CD14-positive monocyte (primary cell): ENCODE results near the gene THY1. TPM values are rescaled to one million over a fixed set of nuclear protein-coding genes. Genes with fewer than 3 reads are reported as not detected.
"Not testable (repeated sequence)": the region's sequence is repeated elsewhere in the genome, so short reads cannot be mapped to it uniquely, and the experiment has no call there.

Experiments
- DNase-seq, 3 donors: peaks; one replicate each; pipeline ENCODE4 v3.0.0-alpha.2; 2011 to 2022
- H2AFZ ChIP-seq: 2 replicates; pipeline ENCODE4 v1.6.0; 2012; ENCODE audit warnings: mild to moderate bottlenecking, low read depth, low read length, inconsistent platforms; ENCODE audit not compliant: insufficient read depth, poor library complexity, severe bottlenecking
- H3K27ac ChIP-seq, 2 donors: 1 replicate in 1 of 2; 2 replicates in 1 of 2; pipeline ENCODE4 v1.5.1; 2012 to 2013; ENCODE audit warnings: low read length in 2 of 2, control low read depth in 1 of 2, inconsistent platforms in 1 of 2, low read depth in 1 of 2, mild to moderate bottlenecking in 1 of 2
- H3K27me3 ChIP-seq, 2 donors: one replicate each; pipeline versions ENCODE4 v1.6.0 to v1.6.1; 2011 to 2013; ENCODE audit warnings: low read length in 2 of 2; ENCODE audit not compliant: control insufficient read depth in 2 of 2, insufficient read depth in 2 of 2
- H3K36me3 ChIP-seq, 2 donors: replicated peaks in 1 of 2; 1 replicate in 1 of 2; 2 replicates in 1 of 2; pipeline versions ENCODE4 v1.5.1 to v1.6.1; 2012 to 2013; ENCODE audit warnings: low read length in 2 of 2, control low read depth in 1 of 2, inconsistent platforms in 1 of 2, mild to moderate bottlenecking in 1 of 2; ENCODE audit not compliant: insufficient read depth in 2 of 2, control insufficient read depth in 1 of 2
- H3K4me1 ChIP-seq, 2 donors: 1 replicate in 1 of 2; 2 replicates in 1 of 2; pipeline versions ENCODE4 v1.5.1 to v1.6.1; 2012 to 2013; ENCODE audit warnings: low read length in 2 of 2, control low read depth in 1 of 2, inconsistent platforms in 1 of 2, mild to moderate bottlenecking in 1 of 2, moderate library complexity in 1 of 2; ENCODE audit not compliant: insufficient read depth in 2 of 2, control insufficient read depth in 1 of 2
- H3K4me2 ChIP-seq: replicated peaks from 2 replicates; pipeline ENCODE3; 2012; ENCODE audit warnings: low read length, moderate library complexity, mild to moderate bottlenecking; ENCODE audit not compliant: poor library complexity, severe bottlenecking; ENCODE audit errors: extremely low read depth
- H3K4me3 ChIP-seq, 3 experiments: fragments of 200-600 bp in 1 of 3; sonication (generic) in 1 of 3; replicated peaks in 1 of 3; 1 replicate in 2 of 3; 2 replicates in 1 of 3; pipeline ENCODE4 v1.5.1; 2011 to 2013; ENCODE audit warnings: low read length in 3 of 3, mild to moderate bottlenecking in 3 of 3, control low read depth in 2 of 3, low read depth in 2 of 3, inconsistent platforms in 1 of 3, moderate library complexity in 1 of 3
- H3K79me2 ChIP-seq: 2 replicates; pipeline ENCODE4 v1.6.0; 2012; ENCODE audit warnings: mild to moderate bottlenecking, control low read depth, inconsistent platforms, low read length, moderate library complexity; ENCODE audit not compliant: insufficient read depth
- H3K9ac ChIP-seq: 2 replicates; pipeline ENCODE4 v1.6.0; 2017; ENCODE audit warnings: low read length, mild to moderate bottlenecking; ENCODE audit not compliant: insufficient read depth, poor library complexity, severe bottlenecking
- H3K9me3 ChIP-seq, 2 donors: replicated peaks in 1 of 2; 1 replicate in 1 of 2; 2 replicates in 1 of 2; pipeline versions ENCODE4 v1.5.1 to v1.6.1; 2012 to 2013; ENCODE audit warnings: low read length in 2 of 2, control low read depth in 1 of 2; ENCODE audit not compliant: control insufficient read depth in 1 of 2, insufficient read depth in 1 of 2
- H4K20me1 ChIP-seq: 2 replicates; pipeline ENCODE4 v1.6.0; 2012; ENCODE audit warnings: mild to moderate bottlenecking, low read length, control low read depth, moderate library complexity; ENCODE audit not compliant: insufficient read depth
- H3K27ac Mint-ChIP-seq, 7 donors: one replicate each; pipeline ENCODE4 v1.8.0; 2020; ENCODE audit warnings: mild to moderate bottlenecking in 7 of 7, mixed read lengths in 7 of 7, moderate library complexity in 6 of 7, inconsistent platforms in 2 of 7
- H3K27me3 Mint-ChIP-seq, 3 donors: one replicate each; pipeline ENCODE4 v1.8.0; 2021 to 2022; ENCODE audit warnings: low read depth in 3 of 3, mild to moderate bottlenecking in 3 of 3, mixed read lengths in 3 of 3, moderate library complexity in 3 of 3, inconsistent platforms in 1 of 3
- H3K36me3 Mint-ChIP-seq, 2 donors: one replicate each; pipeline ENCODE4 v1.8.0; 2020; ENCODE audit warnings: mixed read lengths in 2 of 2, inconsistent platforms in 1 of 2, mild to moderate bottlenecking in 1 of 2
- H3K4me1 Mint-ChIP-seq: one replicate; pipeline ENCODE4 v1.8.0; 2020; ENCODE audit warnings: mild to moderate bottlenecking, mixed read lengths
- H3K4me3 Mint-ChIP-seq, 2 donors: one replicate each; pipeline ENCODE4 v1.8.0; 2020; ENCODE audit warnings: mild to moderate bottlenecking in 2 of 2, mixed read lengths in 2 of 2, moderate library complexity in 1 of 2
- H3K9me3 Mint-ChIP-seq, 7 donors: one replicate each; pipeline ENCODE4 v1.8.0; 2020 to 2022; ENCODE audit warnings: mixed read lengths in 7 of 7, mild to moderate bottlenecking in 6 of 7, moderate library complexity in 6 of 7, inconsistent platforms in 2 of 7
- CTCF ChIP-seq: fragments of 200-600 bp; IDR thresholded peaks from one replicate; pipeline ENCODE4 v1.8.0; 2022; ENCODE audit warnings: antibody characterized with exemption, mild to moderate bottlenecking
- WGBS: methylation state at CpG from one replicate; pipeline ENCODE4 v1.1.5; 2013; ENCODE audit warnings: missing lambda C conversion rate; ENCODE audit not compliant: insufficient coverage; 5-methylcytosine and 5-hydroxymethylcytosine counted together
- intact Hi-C, 2 donors: fragments of 100-400 bp; cut with micrococcal nuclease; formaldehyde crosslinking; loops; one replicate each; pipeline versions ENCODE4 v1.15.0 to v1.15.1; 2023
- polyA plus RNA-seq, 3 donors: library from polyadenylated mRNA; depleted of rRNA in 1 of 3; unstranded in 2 of 3; stranded (reverse) in 1 of 3; fragments of 300-500 nt in 2 of 3; fragments of >200 nt in 1 of 3; fragmentation: Illumina TruSeq in 2 of 3; gene quantifications; 1 replicate in 2 of 3; 2 replicates in 1 of 3; pipeline ENCODE4 v1.2.3, GENCODE V29; 2012 to 2021

THY1 gene
- polyA plus RNA-seq, 3 donors = not detected

- no peak for DNase-seq
- H2AFZ ChIP-seq = no peak overlapping the region
- H3K27me3 ChIP-seq = no peaks in the 10 kb centered on the region
- H3K4me1 ChIP-seq = no peaks in the 10 kb centered on the region
- 100% methylated on average over 2 of the region's 5 CpGs for whole genome bisulfite sequencing
- H3K36me3 ChIP-seq = no peaks in the 10 kb centered on the region
- no peaks in the 10 kb centered on the region for H3K79me2 ChIP-seq
- Mint-ChIP-seq H3K27me3 (peaks cover 5 to 12% (median 8%) of the 10 kb centered on the region in 3 donors), H3K4me3 (no peak overlapping the region), H3K9me3 (peaks cover 0 to 6% (median under 1%) of the 10 kb centered on the region in 7 donors), H3K4me1 (no peaks in the 10 kb centered on the region), H3K36me3 (no peaks in the 10 kb centered on the region), H3K27ac (peak overlapping the region in 1 of 7 donors; percentile 59)
- H3K27ac ChIP-seq = no peak overlapping the region
- H3K9ac ChIP-seq = no peak overlapping the region
- no peaks in the 10 kb centered on the region for H3K9me3 ChIP-seq
- no peak for TF ChIP-seq CTCF
- H3K4me3 ChIP-seq = no peak overlapping the region
- intact Hi-C loops = no loop called here
- H4K20me1 ChIP-seq = no peaks in the 10 kb centered on the region
- H3K4me2 ChIP-seq = no peak overlapping the region
These were observed 18.9 kb upstream of the THY1 start for GRCh38 chr11:119441898-119442243.

- intact Hi-C loops = no loop called here
- no peak overlapping the region for H2AFZ ChIP-seq
- Mint-ChIP-seq H3K4me1 (no peaks in the 10 kb centered on the region), H3K27ac (no peak overlapping the region), H3K36me3 (no peaks in the 10 kb centered on the region), H3K4me3 (no peak overlapping the region), H3K9me3 (peaks cover 0 to 6% (median 2%) of the 10 kb centered on the region in 7 donors), H3K27me3 (peaks cover 5 to 12% (median 8%) of the 10 kb centered on the region in 3 donors)
- H3K27me3 ChIP-seq = no peaks in the 10 kb centered on the region
- no peak for TF ChIP-seq CTCF
- no peaks in the 10 kb centered on the region for H4K20me1 ChIP-seq
- H3K4me1 ChIP-seq = no peaks in the 10 kb centered on the region
- H3K9me3 ChIP-seq = no peaks in the 10 kb centered on the region
- no peak overlapping the region for H3K9ac ChIP-seq
- no peak overlapping the region for H3K4me2 ChIP-seq
- 80% methylated on average over 3 of the region's 5 CpGs for WGBS
- no peaks in the 10 kb centered on the region for H3K36me3 ChIP-seq
- H3K27ac ChIP-seq = no peak overlapping the region
- no peak for DNase-seq
- H3K4me3 ChIP-seq = no peak overlapping the region
- no peaks in the 10 kb centered on the region for H3K79me2 ChIP-seq
These were observed 15.6 kb upstream of the THY1 start for GRCh38 chr11:119438599-119438998.

- H3K79me2 ChIP-seq, H3K4me1 Mint-ChIP-seq, H3K27ac Mint-ChIP-seq, H4K20me1 ChIP-seq, H3K9me3 Mint-ChIP-seq, H3K9me3 ChIP-seq, H3K27ac ChIP-seq, H3K4me3 ChIP-seq, H3K27me3 ChIP-seq, H3K4me3 Mint-ChIP-seq, DNase-seq, H3K9ac ChIP-seq, H3K4me1 ChIP-seq, intact Hi-C loops, H3K4me2 ChIP-seq, H3K36me3 ChIP-seq, H2AFZ ChIP-seq, H3K36me3 Mint-ChIP-seq: not testable (repeated sequence)
- WGBS = 90% methylated on average over 3 of the region's 5 CpGs
- peaks cover 10 to 12% (median 10%) of the 10 kb centered on the region in 3 donors for H3K27me3 Mint-ChIP-seq
These were observed 14.5 kb upstream of the THY1 start for GRCh38 chr11:119437521-119437920.
